RPMI7951 (cell line): ENCODE measurements around the gene ARL2BP. TPM values are rescaled to one million over a fixed set of nuclear protein-coding genes. Genes with fewer than 3 reads are reported as not detected.
A peak's percentile ranks its signal among the peaks of the same experiment; 100 is the strongest.

Experiments
- DNase-seq: peaks from one replicate; pipeline ENCODE4 v3.0.0-alpha.2; 2012; ENCODE audit warnings: low read depth
- total RNA-seq: library from RNA; depleted of rRNA; stranded (reverse); fragments of >200 nt; shearing (Covaris generic); gene quantifications from 2 replicates; pipeline ENCODE4 v1.2.3, GENCODE V29; 2014; rRNA removed

ARL2BP gene
- total RNA-seq, 1 experiment from 2014 or later: 134 TPM

- no peak for DNase-seq
Observed at GRCh38 chr16:57282510-57283213, 37.6 kb downstream of the ARL2BP start.

DNA sequence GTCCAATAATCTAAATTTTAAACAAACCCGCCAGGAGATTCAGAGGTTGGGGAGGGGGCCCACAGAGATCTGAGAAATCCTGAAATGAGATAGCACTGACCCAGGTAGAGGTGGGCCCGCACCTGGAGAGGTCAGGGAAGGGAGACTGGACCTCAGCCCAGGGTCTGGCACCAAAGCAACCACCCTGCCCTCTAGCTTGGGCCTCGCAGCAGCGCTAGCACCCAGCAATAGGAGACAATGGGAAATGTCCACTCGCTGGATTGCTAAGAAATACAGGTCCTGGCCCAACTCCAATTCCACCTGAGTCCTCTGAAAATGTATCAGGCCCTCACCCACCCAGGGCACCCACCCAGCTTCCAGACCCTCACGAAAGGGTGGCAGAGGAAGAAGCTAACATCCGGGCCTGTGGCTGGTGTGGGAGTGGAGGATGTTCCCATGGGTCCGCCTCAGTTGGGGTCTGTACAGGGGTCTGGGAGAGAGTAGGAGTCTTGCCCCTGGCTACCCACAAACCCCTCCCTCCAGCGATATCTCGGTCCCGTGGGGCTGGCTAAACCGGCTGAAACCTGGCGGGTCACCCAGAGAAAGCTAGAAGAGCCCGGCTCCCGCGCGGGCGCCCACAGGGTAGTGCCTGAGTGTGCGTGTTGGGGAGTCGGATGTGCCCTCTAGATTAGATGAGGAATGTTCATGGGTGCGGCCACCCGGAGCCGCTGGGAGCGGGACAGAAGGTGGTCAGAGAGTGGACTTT, 38.3 kb downstream of the ARL2BP start:
- DNase-seq: no peak

DNA sequence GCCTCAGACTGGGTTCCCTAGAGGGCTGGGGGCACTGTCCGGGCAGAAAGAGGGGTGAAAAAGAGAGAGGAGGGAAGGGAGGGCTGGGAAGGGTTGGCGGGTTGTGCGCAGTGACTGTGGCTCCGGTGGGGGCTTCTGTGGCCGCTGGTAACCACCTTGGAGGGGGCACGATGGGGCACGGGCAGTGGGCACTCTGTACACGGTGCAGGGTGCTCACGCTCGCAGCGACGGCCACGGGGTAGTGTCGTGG, 38.8 kb downstream of the ARL2BP start:
- no peak for DNase-seq

- DNase-seq: peak; percentile 55
Observed at GRCh38 chr16:57284209-57284951, 39.3 kb downstream of the ARL2BP start, which contains the start of gene PLLP. PLLP (minus strand) TSS chr16:57284672; CDS start chr16:57284540, 132 bp downstream.

DNA sequence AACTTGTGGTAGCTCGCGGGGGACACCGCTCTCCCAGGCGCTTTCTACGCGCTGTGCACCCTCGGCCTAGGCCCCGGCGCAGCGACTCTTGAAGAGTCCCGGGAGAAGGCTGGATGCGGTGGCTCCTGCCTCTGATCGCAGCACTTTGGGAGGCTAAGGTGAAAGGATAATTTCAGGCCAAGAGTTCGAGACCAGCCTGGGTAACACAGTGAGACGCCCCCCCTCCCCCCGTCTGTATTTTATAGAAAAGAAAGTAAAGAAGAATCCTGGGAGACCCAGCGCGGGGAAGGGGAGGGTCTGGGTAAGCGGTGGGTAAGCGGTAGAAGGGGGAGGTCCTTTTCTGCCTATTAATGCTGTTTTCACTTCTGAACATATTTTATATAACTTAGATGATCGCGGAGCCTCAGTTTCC, 39.9 kb downstream of the ARL2BP start:
- DNase-seq: no peak

GRCh38 chr16:57285379-57285778, 40.3 kb downstream of the ARL2BP start:
- DNase-seq: no peak

DNA sequence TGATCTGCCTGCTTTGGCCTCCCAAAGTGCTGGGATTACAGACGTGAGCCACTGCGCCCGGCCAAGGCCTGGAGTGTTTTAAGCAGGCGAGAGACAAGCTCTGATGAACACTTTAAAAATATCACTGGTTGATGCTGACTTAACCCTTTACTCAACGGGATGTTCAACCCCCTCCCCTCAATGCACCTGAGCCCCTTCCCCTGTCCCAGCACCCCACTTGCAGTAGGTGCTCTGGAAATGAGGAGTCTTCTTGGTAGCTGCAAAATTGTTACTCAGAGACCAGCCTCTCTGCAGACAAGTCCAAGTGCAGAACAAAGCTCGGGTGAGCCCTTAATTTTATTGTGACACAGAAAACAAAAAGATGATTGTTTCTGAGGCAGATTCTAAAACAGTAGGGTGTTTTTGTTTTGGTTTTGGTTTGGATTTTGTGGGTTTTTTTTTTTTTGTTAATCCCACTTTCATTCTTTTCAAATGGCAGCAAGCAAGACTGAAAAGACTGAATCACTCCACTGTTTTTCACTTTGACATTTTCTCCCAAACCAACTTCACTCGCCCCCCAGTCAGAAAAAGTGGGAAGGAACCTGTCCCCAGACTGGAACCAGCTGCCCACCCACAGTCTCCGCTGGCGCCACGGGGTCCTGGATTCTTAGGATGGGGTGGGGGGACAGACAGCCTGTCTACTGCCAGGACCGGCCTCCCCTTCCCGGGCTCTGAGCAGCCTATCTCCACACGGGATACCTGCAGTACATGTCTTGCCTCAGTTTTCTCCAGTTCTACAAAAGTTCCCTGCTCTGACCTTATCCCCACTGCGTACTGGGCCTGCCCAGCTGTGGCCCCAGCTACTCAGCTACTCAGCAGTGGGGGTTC, 44.6 kb downstream of the ARL2BP start:
- no peak for DNase-seq

GRCh38 chr16:57297856-57298255, 52.8 kb downstream of the ARL2BP start:
- DNase-seq: no peak

GRCh38 chr16:57299009-57299718, 54.1 kb downstream of the ARL2BP start:
- no peak for DNase-seq

DNA sequence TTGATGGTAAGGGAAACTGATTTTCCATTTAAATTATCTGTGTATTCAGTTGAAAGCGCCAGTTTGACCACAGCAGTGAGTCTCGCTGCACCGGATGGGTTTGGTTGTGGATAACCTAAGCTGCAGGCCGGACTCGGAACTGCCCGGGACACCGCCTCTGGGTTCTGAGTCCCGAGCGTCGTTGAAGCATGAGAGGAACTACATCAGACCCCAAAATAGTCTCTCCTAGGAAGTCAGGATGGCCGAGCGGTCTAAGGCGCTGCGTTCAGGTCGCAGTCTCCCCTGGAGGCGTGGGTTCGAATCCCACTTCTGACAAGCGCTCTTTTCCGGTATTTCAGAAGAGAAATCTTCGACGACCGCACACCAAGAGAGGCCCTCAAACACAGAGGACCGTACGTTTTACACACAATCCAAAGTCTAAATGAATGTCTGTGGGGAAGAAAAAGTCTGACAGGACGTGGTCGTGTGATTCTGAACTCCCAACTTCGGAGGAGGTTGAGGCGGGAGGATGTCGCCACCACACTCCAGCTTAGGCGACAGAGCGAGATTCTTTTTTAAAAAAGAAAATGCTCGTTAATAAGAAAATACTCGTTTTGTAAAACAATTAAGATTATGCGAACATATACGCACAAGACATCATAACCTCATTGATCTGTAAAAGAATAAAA, 54.8 kb downstream of the ARL2BP start:
- DNase-seq: peak; percentile 92

- DNase-seq: peak; percentile 97
Observed at GRCh38 chr16:57300387-57301125, 55.5 kb downstream of the ARL2BP start.

DNA sequence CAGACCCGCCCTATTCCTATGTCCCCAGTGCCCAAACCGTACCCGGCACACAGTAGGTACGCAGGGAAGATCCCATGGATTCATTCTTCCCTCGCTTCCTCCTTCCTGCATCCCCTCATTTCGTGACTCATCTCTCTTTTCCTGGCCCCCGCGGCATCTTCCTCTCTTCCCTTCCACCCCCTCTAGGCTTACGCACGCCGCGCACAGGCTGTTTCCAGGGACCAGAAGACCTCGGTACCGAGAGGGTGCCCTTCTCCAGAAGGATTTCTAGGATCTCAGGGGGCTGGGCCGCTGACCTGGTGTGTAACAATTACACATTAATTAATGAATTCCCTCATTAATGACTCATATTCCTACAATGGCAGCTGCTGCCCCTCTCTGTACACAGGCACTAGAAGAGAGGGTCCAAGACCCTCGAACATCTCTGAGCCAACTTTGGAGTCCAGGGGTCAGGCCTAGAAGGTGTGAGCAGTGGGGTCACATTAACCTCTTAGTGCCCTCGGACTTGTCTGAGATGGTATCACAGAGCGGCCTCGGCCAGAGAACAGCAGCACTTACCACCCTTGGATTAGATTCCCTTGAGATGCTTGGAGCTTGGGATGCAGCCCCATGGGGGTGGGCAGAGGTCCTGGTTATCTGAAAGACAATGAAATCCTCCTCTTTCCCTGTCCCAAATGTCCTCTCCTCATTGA, 56.2 kb downstream of the ARL2BP start:
- DNase-seq: no peak

Other genes with a start within 250 kb of the ARL2BP start
- gene CPNE2, start 152.7 kb upstream of the ARL2BP start, total RNA-seq: 61.8 and 93.1 TPM in 2 replicates
- 88.5 and 119 TPM in 2 replicates for gene PSME3IP1, start 59.2 kb upstream of the ARL2BP start, total RNA-seq
- gene RSPRY1, start 58.9 kb upstream of the ARL2BP start, total RNA-seq: 41.5 and 42.0 TPM in 2 replicates
- gene PLLP, start 39.4 kb downstream of the ARL2BP start, total RNA-seq: 0.24 and 2.1 TPM in 2 replicates
- gene CCL22, start 113.5 kb downstream of the ARL2BP start, total RNA-seq: not detected in 2 replicates
- gene CX3CL1, start 127.2 kb downstream of the ARL2BP start, total RNA-seq: 0.36 and 1.3 TPM in 2 replicates
- not detected in 2 replicates for gene CCL17, start 159.5 kb downstream of the ARL2BP start, total RNA-seq
- gene CIAPIN1, start 202.1 kb downstream of the ARL2BP start, total RNA-seq: 68.0 and 68.9 TPM in 2 replicates
- 51.3 and 56.6 TPM in 2 replicates for gene COQ9, start 202.2 kb downstream of the ARL2BP start, total RNA-seq
- 171 and 186 TPM in 2 replicates for gene POLR2C, start 217.4 kb downstream of the ARL2BP start, total RNA-seq
- gene DOK4, start 241.2 kb downstream of the ARL2BP start, total RNA-seq: 16.4 and 17.9 TPM in 2 replicates